Measurements from ENCODE around the gene CMC4. TPM values are rescaled to one million over a fixed set of nuclear protein-coding genes. Genes with fewer than 3 reads are reported as not detected.

The CMC4 gene
- total RNA-seq, 2 experiments from 2014 or later: 5.6 to 6.5 TPM

- Mint-ChIP-seq H3K27me3 (no peaks in the 10 kb centered on the region), H3K4me3 (no peak within 1 kb of the TSS), H3K27ac (no peak within 1 kb of the TSS), H3K36me3 (ENCODE audit: low read depth) (peaks cover 8% of the 10 kb centered on the region), H3K9me3 (no peaks in the 10 kb centered on the region), H3K4me1 (ENCODE audit: low read depth) (peaks cover 9% of the 10 kb centered on the region)
- Histone ChIP-seq H3K4me3 (ENCODE audit: low read length) (no peak within 1 kb of the TSS), H3K9me3 (ENCODE audit: control insufficient read depth in 1 of 2, insufficient read depth in 1 of 2, low read length in 2 of 2) (no peaks in the 10 kb centered on the region), H3K4me1 (ENCODE audit: insufficient read depth, low read length) (no peaks in the 10 kb centered on the region), H3K27ac (ENCODE audit: low read depth in 1 of 2, low read length in 2 of 2) (no peak within 1 kb of the TSS), H3K27me3 (ENCODE audit: control insufficient read depth in 1 of 2, insufficient read depth in 2 of 2, low read length in 2 of 2) (no peaks in the 10 kb centered on the region), H3K36me3 (ENCODE audit: insufficient read depth, low read length) (no peaks in the 10 kb centered on the region)
- ATAC-seq (ENCODE audit: poor library complexity): no peak
- no peak for TF ChIP-seq CTCF (IDR thresholded peaks at IDR 0.05)
- intact Hi-C loops (cut with DNase I, micrococcal nuclease): loop anchor here in 1 of 2 experiments (5.0 kb wide), 1 partner anchor 35 kb away; no protein-coding TSS in a partner anchor
- CTCF ChIA-PET: no interaction called here
- DNase-seq: no peak
- POLR2A ChIA-PET: no interaction called here
These were observed 48.4 kb downstream of the CMC4 start, which contains the start of gene F8 for GRCh38 chrX:155022585-155022984. TSS of gene F8 (minus strand) at chrX:155022723. CDS start at chrX:155022552, 171 bp downstream.

- no peaks in the 10 kb centered on the region for H3K4me1 ChIP-seq (ENCODE audit: insufficient read depth, low read length)
- no peaks in the 10 kb centered on the region for H3K9me3 ChIP-seq (ENCODE audit: control insufficient read depth in 1 of 2, insufficient read depth in 1 of 2, low read length in 2 of 2)
- ChIA-PET CTCF (no interaction called here), POLR2A (no interaction called here)
- no peak overlapping the region for H3K4me3 ChIP-seq (ENCODE audit: low read length)
- H3K27me3 ChIP-seq (ENCODE audit: control insufficient read depth in 1 of 2, insufficient read depth in 2 of 2, low read length in 2 of 2): no peaks in the 10 kb centered on the region
- Mint-ChIP-seq H3K4me3 (no peak overlapping the region), H3K27ac (no peak overlapping the region), H3K36me3 (ENCODE audit: low read depth) (no peaks in the 10 kb centered on the region), H3K27me3 (no peaks in the 10 kb centered on the region), H3K9me3 (no peaks in the 10 kb centered on the region), H3K4me1 (ENCODE audit: low read depth) (no peaks in the 10 kb centered on the region)
- no peak for DNase-seq
- TF ChIP-seq CTCF (IDR thresholded peaks at IDR 0.05): no peak
- no peaks in the 10 kb centered on the region for H3K36me3 ChIP-seq (ENCODE audit: insufficient read depth, low read length)
- no peak overlapping the region for H3K27ac ChIP-seq (ENCODE audit: low read depth in 1 of 2, low read length in 2 of 2)
- ATAC-seq (ENCODE audit: poor library complexity): no peak
- intact Hi-C loops (cut with DNase I, micrococcal nuclease): loop anchor here in 1 of 2 experiments (5.0 kb wide), 1 partner anchor 37 kb away; no protein-coding TSS in a partner anchor
These were observed 50.3 kb downstream of the CMC4 start for GRCh38 chrX:155020591-155020990.

Other genes starting within 250 kb of the CMC4 start
- not detected for gene SMIM9, start 236.5 kb downstream of the CMC4 start, total RNA-seq
- 1 to 10 TPM; 6.4 to 6.5 TPM for gene F8A1, start 184.8 kb downstream of the CMC4 start, total RNA-seq
- gene F8, start 48.4 kb downstream of the CMC4 start, total RNA-seq: under 1 TPM; 0.66 to 0.67 TPM
- 10 to 100 TPM; 37.2 to 37.4 TPM for gene FUNDC2, start 44.3 kb downstream of the CMC4 start, total RNA-seq
- gene MTCP1, start within 50 bp of the CMC4 start, total RNA-seq: 10 to 100 TPM; 17.0 to 18.9 TPM
- gene BRCC3, start 372 bp upstream of the CMC4 start, total RNA-seq: 10 to 100 TPM; 12.6 to 12.8 TPM
- gene VBP1, start 145.3 kb upstream of the CMC4 start, total RNA-seq: 1 to 10 TPM; 8.5 to 8.7 TPM
- gene RAB39B, start 193.4 kb upstream of the CMC4 start, total RNA-seq: 1 to 10 TPM; 5.6 to 5.7 TPM

All from CD4-positive, alpha-beta T cell (primary cell).